ENCODE measurements around the gene VDR. TPM values are rescaled to one million over a fixed set of nuclear protein-coding genes. Genes with fewer than 3 reads are reported as not detected.

The VDR gene
- total RNA-seq, 4 donors from 2014 or later = 16.6 to 25.0 (median 21.3) TPM

DNA sequence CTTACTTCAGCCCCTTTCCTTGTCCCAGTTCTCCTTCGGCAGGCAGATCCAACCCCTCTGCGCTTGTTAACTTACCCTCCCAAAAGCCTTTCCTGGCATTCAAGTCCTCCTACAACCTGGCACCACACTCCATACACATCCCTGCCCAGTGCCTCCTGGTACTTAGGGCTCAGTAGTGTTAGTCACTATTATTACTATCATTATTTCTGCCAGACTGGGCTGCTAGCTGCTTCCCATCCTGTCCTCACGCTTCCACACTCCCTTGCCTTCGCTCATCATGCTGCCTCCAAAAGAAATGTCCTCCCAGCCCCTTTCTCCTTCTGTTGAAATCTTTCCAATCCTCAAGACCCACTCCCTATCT lies 83.5 kb downstream of the VDR start:
- peak overlapping the region; percentile 96 to 99 (median 98) for H3K27ac ChIP-seq
- TF ChIP-seq, protein P1, sequence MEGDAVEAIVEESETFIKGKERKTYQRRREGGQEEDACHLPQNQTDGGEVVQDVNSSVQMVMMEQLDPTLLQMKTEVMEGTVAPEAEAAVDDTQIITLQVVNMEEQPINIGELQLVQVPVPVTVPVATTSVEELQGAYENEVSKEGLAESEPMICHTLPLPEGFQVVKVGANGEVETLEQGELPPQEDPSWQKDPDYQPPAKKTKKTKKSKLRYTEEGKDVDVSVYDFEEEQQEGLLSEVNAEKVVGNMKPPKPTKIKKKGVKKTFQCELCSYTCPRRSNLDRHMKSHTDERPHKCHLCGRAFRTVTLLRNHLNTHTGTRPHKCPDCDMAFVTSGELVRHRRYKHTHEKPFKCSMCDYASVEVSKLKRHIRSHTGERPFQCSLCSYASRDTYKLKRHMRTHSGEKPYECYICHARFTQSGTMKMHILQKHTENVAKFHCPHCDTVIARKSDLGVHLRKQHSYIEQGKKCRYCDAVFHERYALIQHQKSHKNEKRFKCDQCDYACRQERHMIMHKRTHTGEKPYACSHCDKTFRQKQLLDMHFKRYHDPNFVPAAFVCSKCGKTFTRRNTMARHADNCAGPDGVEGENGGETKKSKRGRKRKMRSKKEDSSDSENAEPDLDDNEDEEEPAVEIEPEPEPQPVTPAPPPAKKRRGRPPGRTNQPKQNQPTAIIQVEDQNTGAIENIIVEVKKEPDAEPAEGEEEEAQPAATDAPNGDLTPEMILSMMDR (IDR thresholded peaks at IDR 0.05) = no peak
- no peak for TF ChIP-seq POLR2A (IDR thresholded peaks at IDR 0.05)

DNA sequence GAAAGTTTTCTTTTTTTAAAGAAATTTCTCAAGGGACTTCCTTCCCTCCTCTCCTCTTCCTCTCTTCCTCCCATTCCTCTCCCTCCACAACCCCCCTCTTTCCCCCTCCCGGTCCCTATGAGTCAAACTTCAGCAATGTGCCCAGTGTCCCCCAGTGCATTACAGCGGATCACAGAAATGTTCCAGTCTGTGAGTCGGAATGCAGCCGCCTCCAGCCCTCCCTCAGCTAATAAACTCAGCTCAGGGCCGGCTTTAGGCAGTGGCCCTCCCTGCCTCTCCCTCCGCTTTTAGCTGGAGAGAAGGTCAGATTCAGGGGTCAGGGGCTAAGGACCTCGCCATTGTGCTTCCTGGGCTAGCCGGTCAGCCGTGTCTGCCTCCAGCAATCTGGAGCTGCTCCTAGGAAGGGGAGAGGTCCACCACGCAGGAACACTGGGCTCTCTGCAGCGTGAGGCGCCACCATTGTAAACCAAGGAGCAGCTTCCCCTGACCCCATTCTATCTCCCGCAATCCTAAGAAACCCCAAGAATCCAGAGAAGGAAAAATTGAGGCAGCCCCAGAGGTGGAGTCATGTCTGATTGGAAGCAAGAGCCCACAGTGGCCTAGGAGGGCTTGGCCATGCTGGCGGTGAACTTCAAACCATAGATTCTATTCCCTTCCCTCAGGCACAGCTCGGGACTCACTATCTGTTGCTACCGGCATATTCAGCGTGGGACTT lies 84.0 kb downstream of the VDR start:
- intact Hi-C loops (cut with DNase I) = no loop called here
- Histone ChIP-seq H3K4me3 (peak overlapping the region; percentile 64 to 95 (median 82)), H3K4me1 (peaks cover 78 to 93% (median 81%) of the 10 kb centered on the region in 3 donors), H3K36me3 (no peaks in the 10 kb centered on the region), H3K9me3 (no peaks in the 10 kb centered on the region), H3K27ac (peak overlapping the region; percentile 96 to 99 (median 98)), H3K27me3 (no peaks in the 10 kb centered on the region)
- TF ChIP-seq, protein P1 (IDR thresholded peaks at IDR 0.05) = no peak
- TF ChIP-seq POLR2A (IDR thresholded peaks at IDR 0.05) = peak in 2 of 4 donors; percentile 38 to 62
- no peak for DNase-seq
- WGBS, 2 donors = 15 to 19% methylated on average over 14 to 15 of the region's 17 CpGs

More for the DNA sequence above, 83.5 kb downstream of the VDR start:
- 63 to 73% methylated on average over 4 of the region's 4 CpGs for WGBS, 2 donors
- no peak for DNase-seq
- H3K36me3 ChIP-seq = no peaks in the 10 kb centered on the region
- no peaks in the 10 kb centered on the region for H3K27me3 ChIP-seq
- intact Hi-C loops (cut with DNase I) = no loop called here
- peak overlapping the region in 2 of 4 donors; percentile 77 to 95 for H3K4me3 ChIP-seq
- H3K9me3 ChIP-seq = no peaks in the 10 kb centered on the region
- H3K4me1 ChIP-seq = peaks cover 76 to 93% (median 80%) of the 10 kb centered on the region in 3 donors

GRCh38 chr12:47819896-47820630 lies 84.7 kb downstream of the VDR start, which contains the start of gene HDAC7:
TSS of gene HDAC7 (minus strand) at chr12:47819903. CDS start at chr12:47819785, 118 bp downstream.
- 0% methylated on average over 1 to 9 of the region's 58 CpGs for WGBS, 2 donors
- no peak for DNase-seq
- intact Hi-C loops (cut with DNase I) = no loop called here

GRCh38 chr12:47819138-47819895 lies 85.5 kb downstream of the VDR start:
- Histone ChIP-seq H3K27me3 (no peaks in the 10 kb centered on the region), H3K36me3 (no peaks in the 10 kb centered on the region), H3K27ac (peak overlapping the region; percentile 96 to 99 (median 98)), H3K9me3 (no peaks in the 10 kb centered on the region), H3K4me1 (peaks cover 77 to 93% (median 81%) of the 10 kb centered on the region in 3 donors), H3K4me3 (peak overlapping the region; percentile 64 to 95 (median 82))
- intact Hi-C loops (cut with DNase I) = no loop called here
- WGBS, 2 donors = 5% methylated on average over 4 of the region's 77 CpGs; no CpG with 5 or more reads in 1 of the 2 donors
- TF ChIP-seq POLR2A (IDR thresholded peaks at IDR 0.05) = peak in 2 of 4 donors; percentile 20 to 52
- TF ChIP-seq, protein P1 (IDR thresholded peaks at IDR 0.05) = peak in 2 of 6 experiments; percentile 16 to 21
- no peak for DNase-seq

More at GRCh38 chr12:47819896-47820630, 84.7 kb downstream of the VDR start, which contains the start of gene HDAC7:
- TF ChIP-seq POLR2A (IDR thresholded peaks at IDR 0.05) = peak in 2 of 4 donors; percentile 77 to 91
- TF ChIP-seq, protein P1 (IDR thresholded peaks at IDR 0.05) = peak in 2 of 6 experiments; percentile 6 to 11
- H3K9me3 ChIP-seq = no peaks in the 10 kb centered on the region
- H3K27ac ChIP-seq = peak within 1 kb of the TSS; percentile 96 to 99 (median 98)
- peaks cover 78 to 93% (median 81%) of the 10 kb centered on the region in 3 donors for H3K4me1 ChIP-seq
- H3K27me3 ChIP-seq = no peaks in the 10 kb centered on the region
- H3K36me3 ChIP-seq = no peaks in the 10 kb centered on the region
- peak within 1 kb of the TSS; percentile 64 to 95 (median 82) for H3K4me3 ChIP-seq

Data from esophagus squamous epithelium (tissue), 5 donors.